Vagina (tissue), 2 donors: Measurements from ENCODE around the gene ITPR3.

Source experiments
- POLR2AphosphoS5 ChIP-seq, 2 donors: sonication (generic); formaldehyde crosslinking; IDR thresholded peaks; one replicate each; pipeline ENCODE4 v1.9.0; 2017; ENCODE audit warnings: antibody characterized with exemption in 2 of 2, mild to moderate bottlenecking in 2 of 2, low read depth in 1 of 2; ENCODE audit not compliant: insufficient read depth in 1 of 2
- TF ChIP-seq, protein P1 (sequence below), 3 experiments: fragments of 450-650 bp in 2 of 3; fragments of 200-600 bp in 1 of 3; sonication (generic) in 1 of 3; IDR thresholded peaks; one replicate each; pipeline ENCODE4 v1.5.1; 2017 to 2019; ENCODE audit warnings: antibody characterized with exemption in 3 of 3, mild to moderate bottlenecking in 2 of 3, moderate library complexity in 2 of 3

DNA sequence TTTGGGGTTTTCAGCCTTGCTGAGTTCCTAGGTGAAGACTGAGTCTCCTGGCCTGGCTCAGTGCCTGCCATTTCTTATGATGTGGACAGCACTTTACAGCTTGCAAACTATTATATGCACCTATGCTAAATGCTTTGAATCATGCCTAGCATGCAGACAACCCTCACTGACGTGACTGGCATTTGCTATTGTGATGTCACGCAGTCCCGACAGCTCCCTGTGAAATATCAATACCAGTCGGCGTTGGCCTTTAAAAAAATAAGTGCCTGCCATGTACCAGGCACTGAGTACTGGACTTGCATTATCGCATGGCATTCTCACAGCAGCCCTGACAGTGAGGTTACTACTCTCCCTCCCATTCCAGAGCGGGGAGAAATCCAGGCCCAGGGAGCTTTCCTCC is 54.8 kb downstream of the ITPR3 start:
- TF ChIP-seq POLR2AphosphoS5 (IDR thresholded peaks at IDR 0.05; ENCODE audit: insufficient read depth in 1 of 2, low read depth in 1 of 2), result no peak
- TF ChIP-seq, protein P1, sequence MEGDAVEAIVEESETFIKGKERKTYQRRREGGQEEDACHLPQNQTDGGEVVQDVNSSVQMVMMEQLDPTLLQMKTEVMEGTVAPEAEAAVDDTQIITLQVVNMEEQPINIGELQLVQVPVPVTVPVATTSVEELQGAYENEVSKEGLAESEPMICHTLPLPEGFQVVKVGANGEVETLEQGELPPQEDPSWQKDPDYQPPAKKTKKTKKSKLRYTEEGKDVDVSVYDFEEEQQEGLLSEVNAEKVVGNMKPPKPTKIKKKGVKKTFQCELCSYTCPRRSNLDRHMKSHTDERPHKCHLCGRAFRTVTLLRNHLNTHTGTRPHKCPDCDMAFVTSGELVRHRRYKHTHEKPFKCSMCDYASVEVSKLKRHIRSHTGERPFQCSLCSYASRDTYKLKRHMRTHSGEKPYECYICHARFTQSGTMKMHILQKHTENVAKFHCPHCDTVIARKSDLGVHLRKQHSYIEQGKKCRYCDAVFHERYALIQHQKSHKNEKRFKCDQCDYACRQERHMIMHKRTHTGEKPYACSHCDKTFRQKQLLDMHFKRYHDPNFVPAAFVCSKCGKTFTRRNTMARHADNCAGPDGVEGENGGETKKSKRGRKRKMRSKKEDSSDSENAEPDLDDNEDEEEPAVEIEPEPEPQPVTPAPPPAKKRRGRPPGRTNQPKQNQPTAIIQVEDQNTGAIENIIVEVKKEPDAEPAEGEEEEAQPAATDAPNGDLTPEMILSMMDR (IDR thresholded peaks at IDR 0.05), result no peak
